K562 (cell line): Measurements from ENCODE around the gene SSH3. TPM values are rescaled to one million over a fixed set of nuclear protein-coding genes. Genes with fewer than 3 reads are reported as not detected.
A peak's percentile ranks its signal among the peaks of the same experiment; 100 is the strongest.

Experiments used
- ATAC-seq: fragments of 200-7000 bp; cut with Tn5 transposase; 3 replicates; pipeline ENCODE4 v1.9.1; 2020; ENCODE audit warnings: moderate library complexity
- BruUV-seq: library from RNA; stranded (reverse); fragments of 400-500 nt; replicated peaks from 2 replicates; lab custom pipeline; 2021; lab: Mats Ljungman, UMichigan
- CTCF ChIA-PET: fragments of 300-600 bp; formaldehyde crosslinking; extraction: SDS; loops from one replicate; lab custom pipeline; 2021; ENCODE audit warnings: low intra/inter-chr PET ratio; lab: Yijun Ruan, JAX
- POLR2A ChIA-PET: fragments of 300-600, 350-650 bp; sonication (Branson Sonifier 250); formaldehyde crosslinking; extraction: SDS; loops from one replicate; lab custom pipeline; 2021; ENCODE audit warnings: antibody characterized with exemption, inconsistent platforms; lab: Yijun Ruan, JAX
- DNase-seq, 4 experiments: peaks; one replicate each; pipeline versions ENCODE4 v3.0.0 to v3.0.0-alpha.2; 2011 to 2018; ENCODE audit warnings: low spot score in 3 of 4, mixed read lengths in 3 of 4; ENCODE audit errors: extremely low read depth in 1 of 4
- FAIRE-seq: peaks from 2 replicates; lab custom pipeline; 2011; peaks lifted over from hg19 to GRCh38; lab: Jason Lieb, UNC
- H2AFZ ChIP-seq: 2 replicates; pipeline ENCODE4 v1.6.0; 2011; ENCODE audit warnings: low read depth, low read length, control low read depth, inconsistent platforms
- H3K27ac ChIP-seq: fragments of 200-600 bp; 3 replicates; pipeline ENCODE4 v1.8.0; 2011; ENCODE audit warnings: low read depth, mild to moderate bottlenecking, control low read depth, inconsistent platforms, low read length, moderate library complexity, mixed read lengths; ENCODE audit errors: extremely low read depth
- H3K27me3 ChIP-seq, 2 experiments: fragments of 300-600 bp in 1 of 2; 2 replicates in 1 of 2; 3 replicates in 1 of 2; pipeline versions ENCODE4 v1.6.0 to v1.8.0; 2011; ENCODE audit warnings: inconsistent platforms in 2 of 2, low read length in 2 of 2, mild to moderate bottlenecking in 1 of 2, mixed read lengths in 1 of 2, moderate library complexity in 1 of 2; ENCODE audit not compliant: control insufficient read depth in 2 of 2, insufficient read depth in 2 of 2
- H3K36me3 ChIP-seq: fragments of 300-600 bp; 3 replicates; pipeline ENCODE4 v1.8.0; 2011; ENCODE audit warnings: mild to moderate bottlenecking, low read length, inconsistent platforms; ENCODE audit not compliant: control insufficient read depth, insufficient read depth
- H3K4me1 ChIP-seq, 2 experiments: fragments of 200-600 bp in 1 of 2; replicated peaks in 1 of 2; 2 replicates in 1 of 2; 3 replicates in 1 of 2; pipeline versions ENCODE4 v1.5.1 to v1.8.0; 2011; ENCODE audit warnings: inconsistent platforms in 2 of 2, low read length in 2 of 2, mild to moderate bottlenecking in 1 of 2, mixed read lengths in 1 of 2, moderate library complexity in 1 of 2; ENCODE audit not compliant: control insufficient read depth in 2 of 2, insufficient read depth in 2 of 2
- H3K4me2 ChIP-seq: 2 replicates; pipeline ENCODE4 v1.6.1; 2011; ENCODE audit warnings: low read length, control low read depth, inconsistent platforms, mixed read lengths; ENCODE audit not compliant: insufficient read depth
- H3K4me3 ChIP-seq: fragments of 200-600 bp; sonication (generic), shearing (Covaris generic); 2 replicates; pipeline ENCODE4 v1.5.1; 2016; ENCODE audit warnings: control low read depth, inconsistent platforms
- H3K79me2 ChIP-seq: fragments of 200-600 bp; 3 replicates; pipeline ENCODE4 v1.8.0; 2011; ENCODE audit warnings: low read length, inconsistent platforms; ENCODE audit not compliant: control insufficient read depth, insufficient read depth
- H3K9ac ChIP-seq, 2 experiments: 2 replicates each; pipeline versions ENCODE4 v1.6.0 to v1.6.1; 2011; ENCODE audit warnings: low read depth in 2 of 2, low read length in 2 of 2, control low read depth in 1 of 2, inconsistent platforms in 1 of 2, mild to moderate bottlenecking in 1 of 2, mixed read lengths in 1 of 2; ENCODE audit not compliant: insufficient read depth in 1 of 2
- H3K9me1 ChIP-seq: one replicate; pipeline ENCODE4 v1.6.0; 2011; ENCODE audit warnings: inconsistent platforms, mild to moderate bottlenecking, low read length, moderate library complexity; ENCODE audit not compliant: control insufficient read depth, insufficient read depth
- H3K9me3 ChIP-seq: replicated peaks from 2 replicates; pipeline ENCODE4 v1.5.1; 2011; ENCODE audit warnings: low read depth, low read length, inconsistent platforms; ENCODE audit not compliant: control insufficient read depth, insufficient read depth
- H4K20me1 ChIP-seq: replicated peaks from 2 replicates; pipeline ENCODE4 v1.6.1; 2011; ENCODE audit warnings: low read length, inconsistent platforms, mixed read lengths; ENCODE audit not compliant: control insufficient read depth, insufficient read depth
- CBX5 ChIP-seq: IDR thresholded peaks from 2 replicates; pipeline ENCODE4 v1.6.1; 2014; ENCODE audit warnings: low read depth, borderline replicate concordance
- CHD1 ChIP-seq: fragments of 200-600 bp; sonication (generic); IDR thresholded peaks from one replicate; pipeline ENCODE4 v1.6.1; 2012; ENCODE audit warnings: mild to moderate bottlenecking, moderate library complexity, low read length, inconsistent platforms
- DPF2 ChIP-seq: fragments of 450-650 bp; IDR thresholded peaks from 2 replicates; pipeline ENCODE4 v1.6.1; 2016
- FOXJ3 ChIP-seq: sonication (generic); formaldehyde crosslinking; IDR thresholded peaks from 2 replicates; pipeline ENCODE4 v1.4.0; 2020; ENCODE audit warnings: mild to moderate bottlenecking, missing genetic modification reagents
- POLR3G ChIP-seq: IDR thresholded peaks from 2 replicates; pipeline ENCODE4 v1.6.1; 2011; ENCODE audit not compliant: insufficient read length, insufficient replicate concordance; ENCODE audit errors: extremely low read depth
- RBM25 ChIP-seq: fragments of 200-400 bp; formaldehyde crosslinking; IDR thresholded peaks from 2 replicates; pipeline ENCODE4 v1.6.1; 2018; ENCODE audit warnings: low read length, low read depth, moderate library complexity; ENCODE audit not compliant: severe bottlenecking
- SIN3B ChIP-seq: fragments of 450-650 bp; IDR thresholded peaks from 2 replicates; pipeline ENCODE4 v1.6.1; 2017; ENCODE audit warnings: low read depth, mild to moderate bottlenecking, moderate library complexity
- ZNF175 ChIP-seq: fragments of 200-800 bp; sonication (Bioruptor generic); IDR thresholded peaks from 2 replicates; pipeline ENCODE4 v1.6.1; 2016; ENCODE audit warnings: low read depth, mild to moderate bottlenecking, missing genetic modification characterization, missing compliant biosample characterization
- WGBS: fragments of 100-300 bp; shearing (Covaris generic); methylation state at CpG from one replicate; pipeline ENCODE4 v1.1.6; 2016; ENCODE audit warnings: low coverage, mixed read lengths; ENCODE audit not compliant: insufficient coverage; ENCODE audit errors: missing lambda C conversion rate; 5-methylcytosine and 5-hydroxymethylcytosine counted together
- in situ Hi-C: fragments of 300-500 bp; cut with MboI; formaldehyde crosslinking; loops from 4 replicates; pipeline ENCODE4 v1.15.0; 2018; ENCODE audit warnings: inconsistent platforms, mixed read lengths
- intact Hi-C: fragments of 100-400 bp; cut with micrococcal nuclease; formaldehyde crosslinking; loops from 2 replicates; pipeline ENCODE4 v1.14.2; 2022
- polyA plus RNA-seq, 8 experiments: library from polyadenylated mRNA; depleted of rRNA in 4 of 8; stranded (reverse) in 5 of 8; unstranded in 3 of 8; fragments of >200 nt; fragmentation: Nextera tagmentation in 2 of 8; fragmentation: Illumina TruSeq in 1 of 8; extraction: Ambion mirVana in 2 of 8; extraction: Trizol in 1 of 8; gene quantifications; 2 replicates each; pipeline versions ENCODE4 v1.2.1 to v1.2.3, GENCODE V29; 2011 to 2014; ENCODE audit warnings: inconsistent platforms in 1 of 8, missing spikeins in 1 of 8
- total RNA-seq, 7 experiments: library from RNA; depleted of rRNA in 6 of 7; stranded (reverse); fragments of >200 nt in 6 of 7; fragmentation: Illumina TruSeq in 2 of 7; extraction: Trizol in 2 of 7; gene quantifications; 2 replicates each; pipeline versions ENCODE4 v1.2.1 to v1.2.3, GENCODE V29; 2011 to 2021; ENCODE audit warnings: low replicate concordance in 1 of 7
- TF ChIP-seq, protein P1 (sequence below): fragments of 200-800 bp; sonication (Bioruptor generic); IDR thresholded peaks from 2 replicates; pipeline ENCODE4 v1.6.1; 2017; ENCODE audit warnings: missing genetic modification characterization, missing compliant biosample characterization

SSH3 gene
- total and polyA plus RNA-seq, 9 of the 15 experiments (the other 6 are each of a cell fraction or from before 2014, with no cell fraction given) = 0.07 to 1.0 (median 0.24) TPM; not detected in 3

DNA sequence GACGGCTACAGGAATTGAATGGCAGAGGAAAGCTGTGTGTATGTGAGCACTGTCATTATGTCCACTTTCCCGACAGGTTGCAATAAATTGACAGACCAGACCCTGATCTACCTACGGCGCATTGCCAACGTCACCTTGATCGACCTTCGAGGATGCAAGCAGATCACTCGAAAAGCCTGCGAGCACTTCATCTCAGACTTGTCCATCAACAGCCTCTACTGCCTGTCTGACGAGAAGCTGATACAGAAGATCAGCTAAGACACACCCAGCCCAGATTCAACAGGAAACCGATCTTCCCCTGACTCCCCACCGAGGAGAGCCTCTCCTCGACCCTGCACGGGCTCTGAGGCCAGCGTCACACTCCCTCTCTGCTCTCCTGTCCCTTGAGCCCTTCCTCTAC lies 48.5 kb upstream of the SSH3 start:
- H3K27me3 ChIP-seq = no peaks in the 10 kb centered on the region
- H3K27ac ChIP-seq = no peak overlapping the region
- H3K4me2 ChIP-seq = no peak overlapping the region
- no peak overlapping the region for H3K4me3 ChIP-seq
- peaks cover 4 to 16% of the 10 kb centered on the region in 2 experiments; a peak in 2 of 5 replicates for H3K4me1 ChIP-seq
- H3K9me1 ChIP-seq = no peaks in the 10 kb centered on the region
- no peaks in the 10 kb centered on the region; the same call in 2 of the 3 replicates for H3K79me2 ChIP-seq
- ATAC-seq (no peak), DNase-seq (no peak), FAIRE-seq (no peak)
- in situ Hi-C loops = no loop called here
- peaks cover 75% of the 10 kb centered on the region for H3K36me3 ChIP-seq
- H4K20me1 ChIP-seq = peaks cover 15% of the 10 kb centered on the region; the same call in 1 of the 2 replicates
- CTCF ChIA-PET = no interaction called here
- WGBS = 80% methylated on average over 15 of the region's 15 CpGs
- no peaks in the 10 kb centered on the region for H3K9me3 ChIP-seq
- no peak overlapping the region for H2AFZ ChIP-seq
- BruUV-seq = no TSS peak
- TF ChIP-seq POLR3G (no peak), DPF2 (no peak), CHD1 (no peak), RBM25 (no peak), CBX5 (no peak), FOXJ3 (CRISPR knock-in tag) (no peak), SIN3B (no peak), ZNF175 (CRISPR knock-in tag) (no peak)
- TF ChIP-seq, protein P1, sequence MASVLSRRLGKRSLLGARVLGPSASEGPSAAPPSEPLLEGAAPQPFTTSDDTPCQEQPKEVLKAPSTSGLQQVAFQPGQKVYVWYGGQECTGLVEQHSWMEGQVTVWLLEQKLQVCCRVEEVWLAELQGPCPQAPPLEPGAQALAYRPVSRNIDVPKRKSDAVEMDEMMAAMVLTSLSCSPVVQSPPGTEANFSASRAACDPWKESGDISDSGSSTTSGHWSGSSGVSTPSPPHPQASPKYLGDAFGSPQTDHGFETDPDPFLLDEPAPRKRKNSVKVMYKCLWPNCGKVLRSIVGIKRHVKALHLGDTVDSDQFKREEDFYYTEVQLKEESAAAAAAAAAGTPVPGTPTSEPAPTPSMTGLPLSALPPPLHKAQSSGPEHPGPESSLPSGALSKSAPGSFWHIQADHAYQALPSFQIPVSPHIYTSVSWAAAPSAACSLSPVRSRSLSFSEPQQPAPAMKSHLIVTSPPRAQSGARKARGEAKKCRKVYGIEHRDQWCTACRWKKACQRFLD (CRISPR knock-in tag) = no peak
- POLR2A ChIA-PET = interaction anchor here (0.5 to 6.8 kb wide), 7 partner anchors 7 to 354 kb away, joined by 3 to 58 read pairs (median 3); no protein-coding TSS in a partner anchor
- intact Hi-C loops = no loop called here
- H3K9ac ChIP-seq = peak overlapping the region in 1 of 2 experiments; percentile 22; a peak in 1 of 4 replicates
